Posterior vena cava (tissue), 2 donors: ENCODE data around the gene APOL6. TPM values are rescaled to one million over a fixed set of nuclear protein-coding genes. Genes with fewer than 3 reads are reported as not detected.

Experiments used
- DNase-seq: peaks from one replicate; pipeline ENCODE4 v3.0.0-alpha.2; 2020; ENCODE audit warnings: low spot score
- intact Hi-C, 2 donors: fragments of 100-400 bp; cut with DNase I; formaldehyde crosslinking; loops; one replicate each; pipeline versions ENCODE4 v1.14.1 to v1.14.2; 2022 to 2023
- total RNA-seq, 2 donors: library from RNA; stranded (reverse); fragmentation: NEBNext Ultra II Directional; extraction: Animal tissue kit (Norgen Biotek cat#: 25700); gene quantifications; one replicate each; pipeline ENCODE4 v1.2.1, GENCODE V29; 2021
- donor health status: DM: yes; HTN: yes; CAD: no.
- donor health status: DM: yes; HTN: yes; CAD: no.

The APOL6 gene
- total RNA-seq, 2 donors from 2014 or later = 12.6 to 14.6 TPM

DNA sequence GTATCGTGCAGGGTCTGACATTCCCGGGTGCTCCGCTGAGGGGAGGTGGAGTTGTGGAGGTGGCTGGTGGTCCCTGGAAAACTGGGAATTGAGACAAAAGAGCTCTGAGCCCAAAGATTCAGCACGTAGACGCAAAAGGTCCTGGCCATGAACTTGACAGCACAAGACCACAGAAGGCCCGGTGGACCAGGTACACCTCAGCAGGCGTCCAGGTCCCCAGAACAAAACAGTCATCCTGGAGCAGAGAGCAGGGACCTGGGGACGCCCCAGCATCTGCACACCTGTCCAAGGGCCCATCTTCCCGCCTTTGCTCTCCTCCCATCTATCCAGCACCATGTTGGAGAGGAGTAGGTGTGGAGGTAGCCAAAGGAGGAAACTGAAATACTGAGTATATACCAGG lies 17.4 kb upstream of the APOL6 start:
- DNase-seq = no peak
- intact Hi-C loops = loop anchor here in 1 of 2 donors (10.0 kb wide), 1 partner anchor 214 kb away; no protein-coding TSS in a partner anchor

DNA sequence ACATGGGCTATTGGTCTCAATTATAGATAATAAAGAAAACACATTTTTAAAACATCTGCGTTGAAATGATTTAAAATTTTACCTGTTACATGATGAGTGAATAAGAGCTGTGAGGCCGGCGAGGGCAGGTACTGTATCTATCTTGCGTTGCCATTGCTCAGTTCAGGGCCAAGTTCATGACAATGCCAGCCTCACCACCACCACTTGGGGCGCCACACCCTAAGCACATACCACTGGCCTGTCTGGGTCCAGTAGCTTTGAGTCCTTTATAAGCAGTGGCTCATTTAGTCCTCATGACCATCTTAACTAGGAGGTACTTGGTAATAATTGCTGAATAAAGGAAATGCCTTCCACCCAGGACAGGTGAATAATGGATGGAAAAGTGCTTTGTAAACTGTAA lies 16.6 kb upstream of the APOL6 start:
- DNase-seq = peak; percentile 78
- intact Hi-C loops = loop anchor here in 1 of 2 donors (10.0 kb wide), 1 partner anchor 213 kb away; no protein-coding TSS in a partner anchor

DNA sequence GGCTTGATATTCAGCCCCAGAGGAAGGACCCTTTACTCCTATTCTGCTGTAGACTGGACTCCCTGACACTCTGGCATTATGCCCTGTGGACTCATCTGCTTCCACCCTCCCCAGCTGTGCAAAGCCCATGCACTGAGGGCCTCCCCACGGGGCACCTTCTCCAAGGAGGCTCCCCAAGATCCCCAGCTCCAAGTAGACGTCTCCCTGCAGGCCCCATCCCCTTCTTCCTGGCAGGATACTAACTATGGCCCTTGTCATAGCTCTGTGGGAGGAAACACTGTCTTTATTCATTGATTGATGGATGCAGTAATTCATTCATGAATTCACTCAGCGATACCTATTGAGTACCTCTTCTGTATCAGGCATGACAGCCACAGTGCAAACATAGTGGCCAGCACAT lies 15.3 kb upstream of the APOL6 start:
- intact Hi-C loops = loop anchor here in 1 of 2 donors (10.0 kb wide), 1 partner anchor 212 kb away; no protein-coding TSS in a partner anchor
- DNase-seq = no peak

DNA sequence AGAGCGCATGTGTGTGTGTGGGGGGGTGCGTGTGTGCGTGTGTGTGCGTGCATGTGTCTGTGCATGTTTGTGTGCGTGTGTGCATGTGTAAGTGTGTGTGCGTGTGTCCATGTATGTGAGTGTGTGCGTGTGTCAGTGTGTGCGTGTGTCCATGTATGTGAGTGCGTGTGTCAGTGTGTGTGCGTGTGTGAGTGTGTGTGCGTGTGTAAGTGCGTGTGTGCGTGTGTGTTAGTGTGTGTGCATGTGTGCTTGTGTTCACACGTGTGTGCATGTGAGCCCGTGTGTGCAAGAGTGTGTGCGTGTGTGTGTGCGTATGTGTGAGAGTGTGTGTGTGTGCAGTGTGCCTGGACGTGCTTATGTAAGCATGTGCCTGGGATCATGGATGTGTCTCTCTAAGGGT lies 14.7 kb upstream of the APOL6 start:
- intact Hi-C loops = loop anchor here in 1 of 2 donors (10.0 kb wide), 1 partner anchor 211 kb away; no protein-coding TSS in a partner anchor
- peak; percentile 44 for DNase-seq

DNA sequence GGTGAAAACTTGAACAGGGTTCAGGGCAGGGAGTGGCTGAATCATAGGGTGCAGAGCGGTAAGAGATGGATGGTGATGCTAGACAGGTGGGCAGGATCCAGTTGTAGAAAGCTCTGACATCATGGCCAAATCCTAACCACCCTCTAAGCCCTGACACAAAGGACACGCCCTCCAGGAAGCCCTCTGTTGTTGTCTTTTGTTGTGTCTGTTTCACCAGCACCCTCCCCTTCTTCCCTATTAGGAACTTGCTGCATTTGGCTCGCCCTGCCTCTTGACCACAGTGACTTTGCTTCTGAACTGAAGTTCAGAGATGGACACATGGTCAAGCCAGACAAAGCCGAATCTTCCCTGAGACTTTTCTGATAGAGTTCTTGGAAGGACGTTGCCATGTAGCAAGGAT lies 14.2 kb upstream of the APOL6 start:
- intact Hi-C loops = loop anchor here in 1 of 2 donors (10.0 kb wide), 1 partner anchor 211 kb away; no protein-coding TSS in a partner anchor
- no peak for DNase-seq

DNA sequence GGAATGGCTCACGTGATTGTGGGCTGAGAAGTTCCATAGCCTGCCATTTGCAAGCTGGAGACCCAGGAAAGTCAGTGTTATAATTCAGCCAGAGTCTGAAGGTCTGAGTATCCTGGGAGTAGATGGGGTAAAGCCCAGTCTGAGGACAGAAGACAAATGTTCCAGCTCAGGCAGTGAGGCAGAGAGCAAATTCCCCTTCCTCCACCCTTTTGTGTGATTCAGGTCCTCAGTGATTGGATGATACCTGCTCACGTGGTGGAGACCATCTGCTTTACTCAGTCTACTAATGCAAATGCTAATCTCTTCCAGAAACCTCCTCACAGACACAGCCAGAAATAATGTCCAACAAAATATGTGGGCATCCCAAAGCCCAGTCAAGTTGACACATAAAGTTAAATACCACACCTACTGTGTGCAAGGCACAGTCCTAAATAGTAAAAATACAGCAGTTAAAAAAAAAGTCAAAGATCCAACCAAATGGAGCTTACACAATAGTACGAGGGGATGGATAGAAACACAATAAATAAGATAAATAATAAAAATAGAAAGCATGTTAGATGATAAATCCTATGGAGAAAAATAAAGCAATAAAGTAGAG lies 13.2 kb upstream of the APOL6 start:
- intact Hi-C loops = loop anchor here in 1 of 2 donors (10.0 kb wide), 1 partner anchor 210 kb away; no protein-coding TSS in a partner anchor
- no peak for DNase-seq

DNA sequence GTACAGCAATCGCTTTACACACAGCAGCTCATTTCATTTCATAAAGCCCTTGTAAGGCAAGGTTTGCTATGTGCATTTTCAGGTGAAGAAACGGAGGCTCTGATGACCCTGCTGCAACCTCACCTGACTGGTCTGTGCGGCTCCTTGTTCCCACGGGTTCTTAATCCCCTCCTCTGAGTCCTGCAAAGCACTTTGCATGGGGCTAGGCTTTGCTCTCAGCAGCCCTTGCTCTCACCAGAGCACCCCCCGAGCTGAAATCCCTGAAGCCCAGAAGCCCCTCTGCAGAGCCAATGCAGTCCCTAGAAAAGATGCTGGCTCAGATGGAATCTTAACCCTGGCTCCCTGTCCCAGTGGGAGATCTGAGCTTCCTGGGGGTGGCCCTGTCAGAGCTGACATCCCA lies 11.0 kb upstream of the APOL6 start:
- intact Hi-C loops = loop anchor here in 1 of 2 donors (10.0 kb wide), 1 partner anchor 208 kb away; no protein-coding TSS in a partner anchor
- DNase-seq = no peak

DNA sequence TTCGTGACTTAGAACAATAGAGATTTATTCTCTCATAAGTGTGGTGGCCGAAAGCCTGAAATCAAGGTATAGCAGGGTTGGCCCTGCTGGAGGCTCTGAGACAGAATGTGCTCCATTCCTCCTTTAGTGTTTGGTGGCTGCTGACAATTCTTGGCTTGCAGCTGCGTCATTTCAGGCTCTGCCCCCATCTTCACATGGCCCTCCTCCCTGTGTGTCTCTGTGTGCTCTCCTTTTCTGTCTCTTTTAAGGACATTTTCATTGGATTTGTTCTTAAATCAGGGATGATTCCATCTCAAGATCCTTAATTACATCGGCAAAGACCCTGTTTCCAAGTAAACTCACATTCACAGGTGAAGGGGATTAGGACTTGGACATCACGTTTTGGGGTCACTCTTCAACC lies 10.2 kb upstream of the APOL6 start:
- intact Hi-C loops = loop anchor here in 1 of 2 donors (10.0 kb wide), 1 partner anchor 207 kb away; no protein-coding TSS in a partner anchor
- no peak for DNase-seq

DNA sequence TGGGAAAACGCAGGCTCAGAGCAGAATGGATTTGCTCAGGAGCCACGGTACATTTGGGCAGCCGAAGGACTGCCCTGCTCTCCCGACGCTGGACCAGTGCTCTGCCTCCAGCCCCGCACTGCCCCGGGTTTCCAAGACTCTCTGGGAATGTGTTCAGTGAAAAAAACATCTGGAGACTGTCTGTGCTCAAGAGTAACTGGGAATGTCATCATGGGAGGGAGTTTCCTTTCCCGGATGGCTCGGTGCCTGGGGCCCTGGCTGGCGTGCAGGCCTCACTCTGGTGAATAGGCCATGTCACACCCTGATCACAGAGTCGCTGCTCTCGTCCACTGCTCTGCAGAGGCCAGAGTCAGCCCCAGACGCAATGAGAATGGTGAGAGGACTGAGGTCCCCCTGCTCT lies 9.8 kb upstream of the APOL6 start:
- peak; percentile 96 for DNase-seq
- intact Hi-C loops = loop anchor here in 1 of 2 donors (10.0 kb wide), 1 partner anchor 206 kb away; no protein-coding TSS in a partner anchor

DNA sequence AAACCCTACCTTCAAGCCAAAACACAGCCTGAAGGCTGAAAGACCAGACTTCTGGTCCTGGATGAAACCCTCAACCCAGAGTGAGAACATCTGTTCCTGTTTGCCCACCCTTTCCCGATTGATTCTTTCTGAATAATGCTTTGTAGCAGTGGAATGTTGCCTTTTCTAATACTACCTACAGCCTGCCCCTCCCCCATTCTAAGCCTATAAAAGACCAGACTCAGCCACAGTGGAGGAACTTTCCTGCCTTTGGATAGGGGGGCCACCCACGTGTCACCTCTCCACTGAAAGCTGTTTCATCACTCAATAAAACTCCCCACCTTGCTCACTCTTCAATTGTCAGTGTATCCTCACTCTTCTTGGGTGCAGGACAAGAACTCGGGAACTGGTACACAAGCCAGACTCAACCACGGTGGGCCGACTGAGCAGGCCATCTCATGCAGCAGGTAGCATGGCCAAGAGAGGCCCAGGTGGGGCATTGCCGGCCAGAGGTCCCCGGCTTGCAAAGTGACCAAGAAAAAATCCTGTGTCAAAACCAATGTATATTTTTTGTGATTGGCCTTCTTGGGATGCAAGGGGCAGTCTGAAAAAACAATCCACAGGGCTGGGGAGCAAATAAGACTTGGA lies 6.6 kb upstream of the APOL6 start:
- intact Hi-C loops = no loop called here
- DNase-seq = no peak

DNA sequence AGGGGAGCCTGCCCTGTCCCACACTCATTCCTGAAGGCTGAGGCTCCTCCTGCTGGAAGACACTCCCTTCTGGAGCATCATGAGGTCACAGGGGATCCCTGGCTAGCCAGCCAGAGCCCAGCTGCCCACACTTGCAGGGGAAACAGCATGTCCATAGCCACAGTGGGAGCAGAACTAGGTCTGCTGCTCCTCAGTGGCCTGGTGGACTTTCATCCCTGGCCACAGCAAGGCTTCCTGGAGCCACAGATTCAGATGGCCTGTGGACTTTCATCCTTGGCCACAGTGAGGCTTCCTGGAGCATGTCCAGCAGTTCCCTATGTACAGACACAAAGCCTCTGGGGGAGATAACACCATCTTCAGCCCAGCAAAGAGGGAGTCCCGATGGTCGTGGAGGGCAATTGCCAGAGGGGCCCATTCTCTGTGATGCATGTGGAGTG lies 5.9 kb upstream of the APOL6 start:
- DNase-seq = no peak
- intact Hi-C loops = no loop called here

DNA sequence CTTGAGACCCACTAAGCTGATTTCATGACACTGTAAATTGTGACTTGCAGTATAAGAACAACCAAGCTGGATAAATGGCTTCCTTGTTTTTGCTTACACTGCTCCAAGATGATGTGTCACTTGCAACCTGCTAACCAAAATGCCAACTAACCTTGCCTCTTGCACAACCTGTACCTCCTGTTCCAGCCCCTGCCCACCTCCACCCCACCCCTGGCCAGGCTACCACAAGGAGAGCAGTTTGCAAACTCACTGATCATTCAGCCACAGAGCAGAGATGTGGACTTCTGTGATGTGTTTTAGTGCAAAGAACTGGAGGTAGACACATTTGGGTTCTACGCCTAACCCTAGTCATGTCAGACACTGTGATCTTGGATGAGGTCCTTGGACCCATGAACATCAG lies 4.3 kb upstream of the APOL6 start:
- no peak for DNase-seq
- intact Hi-C loops = no loop called here

DNA sequence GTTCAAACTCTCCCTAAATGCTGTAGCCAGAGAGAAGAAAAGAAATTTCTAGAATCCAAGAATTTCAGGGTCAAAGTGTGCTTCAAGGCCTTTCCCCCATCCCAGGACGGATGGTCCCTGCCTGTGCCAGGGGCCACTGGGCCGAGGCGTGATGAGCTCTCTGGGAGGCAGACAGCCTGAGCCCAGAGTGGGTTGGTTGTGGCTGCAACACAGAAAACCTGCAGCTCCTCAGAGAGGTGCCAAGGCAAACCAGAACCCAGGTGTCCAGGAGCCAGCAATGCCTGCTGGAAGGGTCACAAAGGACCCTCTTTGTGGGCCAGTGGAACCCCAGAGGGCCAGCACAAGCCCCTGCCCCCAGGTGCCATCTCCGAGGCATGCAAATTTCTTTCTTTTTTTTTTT lies 2.6 kb upstream of the APOL6 start:
- no peak for DNase-seq
- intact Hi-C loops = no loop called here

DNA sequence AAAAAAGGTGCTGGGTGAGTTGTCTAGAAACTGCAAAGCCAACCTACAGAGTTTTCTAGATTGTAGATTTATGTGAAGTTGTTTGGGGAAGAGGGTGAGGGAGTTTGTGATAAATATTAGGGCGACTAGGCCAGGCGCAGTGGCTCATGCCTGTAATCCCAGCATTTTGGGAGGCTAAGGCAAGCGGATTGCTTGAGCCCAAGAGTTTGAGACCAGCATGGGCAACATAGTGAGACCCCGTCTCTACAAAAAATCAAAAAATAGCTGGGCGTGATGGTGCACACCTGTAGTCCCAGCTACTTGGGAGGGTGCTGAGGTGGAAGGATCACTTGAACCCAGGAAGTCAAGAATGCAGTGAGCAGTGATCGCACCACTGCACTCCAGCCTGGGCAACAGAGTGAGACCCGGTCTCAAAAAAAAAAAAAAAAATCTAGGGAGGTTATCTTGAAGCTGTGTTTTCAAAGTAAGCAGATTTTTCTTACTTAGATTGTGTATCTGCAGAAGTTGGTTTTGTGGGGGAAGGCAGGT lies 844 bp downstream of the APOL6 start:
- intact Hi-C loops = no loop called here
- DNase-seq = no peak

DNA sequence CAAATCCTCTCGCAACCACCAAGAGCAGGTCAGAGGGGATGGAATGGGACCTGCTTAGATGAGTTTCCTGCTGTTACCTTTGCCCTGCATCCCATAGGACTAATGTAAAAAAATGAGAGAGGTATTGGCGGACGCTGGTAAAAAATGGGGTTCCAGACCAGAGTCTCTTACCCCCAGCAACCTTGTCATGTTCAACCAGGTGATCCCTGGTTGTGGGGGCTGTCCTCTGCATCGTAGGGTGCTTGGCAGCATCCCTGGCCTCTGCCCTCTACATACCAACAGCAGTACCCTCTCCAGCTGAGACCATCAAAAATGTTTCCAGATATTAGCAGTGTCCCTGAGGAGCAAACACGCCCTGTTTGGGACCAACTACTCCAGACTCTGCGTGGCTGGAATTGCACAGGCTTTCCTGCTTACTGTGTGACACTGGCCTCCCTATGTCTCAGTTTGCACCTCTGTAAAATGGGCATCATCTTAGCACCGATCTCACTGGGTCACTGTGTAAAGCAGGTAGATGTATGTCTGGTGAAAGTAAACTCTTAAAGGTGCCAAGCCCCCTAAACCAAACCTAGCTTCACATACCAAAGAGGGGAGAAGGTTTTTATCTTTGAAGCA lies 1.5 kb downstream of the APOL6 start:
- intact Hi-C loops = no loop called here

DNA sequence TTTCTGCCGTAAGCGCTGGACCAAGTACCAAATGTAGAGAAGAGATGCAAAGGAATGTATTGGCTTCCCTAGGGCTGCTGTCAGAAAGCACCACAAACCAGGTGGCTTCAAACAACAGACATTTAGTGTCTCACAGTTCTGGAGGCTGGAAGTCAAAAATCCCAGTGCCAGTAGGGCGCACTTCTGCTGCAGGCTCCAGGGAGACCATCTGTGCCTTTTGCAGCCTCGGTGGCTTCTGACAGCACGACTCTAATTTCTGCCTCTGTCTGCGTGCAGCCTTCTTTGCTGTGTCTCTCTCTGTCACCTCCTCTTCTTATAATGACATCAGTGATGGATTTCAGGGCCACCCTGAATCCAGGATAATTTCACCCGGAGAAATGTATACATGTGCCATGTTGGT lies 2.8 kb downstream of the APOL6 start:
- intact Hi-C loops = no loop called here
- DNase-seq = no peak

More for the DNA sequence above, 1.5 kb downstream of the APOL6 start:
- no peak for DNase-seq

DNA sequence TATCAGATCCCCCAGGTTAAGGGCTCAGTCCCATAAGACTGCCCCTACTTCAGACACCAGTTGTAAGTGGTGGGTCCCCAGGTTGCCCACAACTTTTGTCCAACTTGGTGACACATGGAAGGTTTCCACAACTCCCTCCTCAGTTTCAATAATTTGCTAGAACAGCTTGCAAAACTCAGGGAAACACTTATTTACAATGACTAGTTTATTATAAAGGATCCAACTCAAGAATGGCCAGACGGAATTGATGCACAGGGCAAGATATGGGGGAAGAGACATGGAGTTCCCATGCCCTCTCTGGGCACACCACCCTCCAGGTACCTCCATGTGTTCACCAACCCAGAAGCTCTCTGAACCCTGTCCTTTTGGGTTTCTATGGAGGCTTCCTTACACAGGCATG lies 5.6 kb downstream of the APOL6 start:
- no peak for DNase-seq
- intact Hi-C loops = no loop called here

DNA sequence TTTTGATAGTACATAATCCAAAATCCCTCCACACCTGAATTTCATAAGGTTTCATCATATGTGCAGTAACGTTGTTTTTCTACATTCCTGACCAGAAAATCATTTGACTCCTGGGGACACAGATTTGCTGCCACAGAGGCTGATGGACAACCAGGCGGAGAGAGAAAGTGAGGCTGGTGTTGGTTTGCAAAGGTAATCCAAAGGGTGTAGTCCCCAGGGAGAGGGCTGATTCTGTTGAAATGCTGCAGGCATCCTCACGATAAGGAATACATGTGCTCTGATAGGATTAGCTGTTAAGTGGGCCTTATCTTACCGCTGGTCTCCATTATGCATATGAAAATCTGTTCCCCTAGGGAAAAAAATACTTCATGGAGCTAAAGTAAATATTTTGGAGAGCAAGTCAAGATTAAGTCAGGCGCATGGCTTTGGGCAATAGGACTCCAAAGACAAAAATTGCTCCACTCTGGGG lies 8.1 kb downstream of the APOL6 start:
- no peak for DNase-seq
- intact Hi-C loops = no loop called here

DNA sequence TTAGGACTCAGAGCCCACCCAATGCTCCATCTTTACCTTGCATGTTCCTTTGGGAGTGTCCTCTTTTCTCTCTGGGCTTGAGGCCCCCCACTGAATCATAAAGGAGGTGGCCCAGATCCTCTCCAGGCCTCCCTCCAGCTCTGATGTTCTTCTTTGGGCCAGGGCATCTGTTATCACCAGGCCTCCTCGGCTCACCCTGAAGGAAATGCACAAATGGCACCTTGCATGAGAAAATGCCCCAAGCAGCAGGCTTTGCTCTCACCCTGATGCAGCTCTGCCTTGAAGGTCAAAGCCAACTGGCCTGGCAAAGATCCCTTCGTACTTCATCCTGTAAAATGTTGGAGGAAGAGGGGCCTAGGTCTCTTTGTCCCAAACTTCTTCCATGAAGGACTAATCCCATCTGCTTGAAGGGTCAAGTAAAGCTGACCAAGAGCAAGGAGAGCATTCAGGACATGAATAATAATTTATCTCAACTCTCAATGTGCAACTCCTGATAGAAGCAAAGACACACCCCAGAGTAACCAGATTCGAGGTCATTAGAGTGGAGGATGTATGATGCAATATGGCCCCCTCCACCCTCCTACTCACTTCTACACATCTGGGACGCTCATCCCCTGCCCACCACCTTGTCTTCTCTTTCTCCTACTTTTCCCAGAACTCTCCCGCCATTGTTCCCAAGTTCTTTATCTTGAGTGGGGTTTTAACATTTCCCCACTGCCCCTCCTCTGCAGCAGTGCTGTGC lies 9.5 kb downstream of the APOL6 start:
- intact Hi-C loops = no loop called here
- no peak for DNase-seq
